K562 (cell line): ENCODE results near the gene FASN. TPM values are rescaled to one million over a fixed set of nuclear protein-coding genes. Genes with fewer than 3 reads are reported as not detected.

Experiments used
- ATAC-seq: fragments of 200-7000 bp; cut with Tn5 transposase; 3 replicates; pipeline ENCODE4 v1.9.1; 2020; ENCODE audit warnings: moderate library complexity
- BruUV-seq: library from RNA; stranded (reverse); fragments of 400-500 nt; replicated peaks from 2 replicates; lab custom pipeline; 2021; lab: Mats Ljungman, UMichigan
- CTCF ChIA-PET: fragments of 300-600 bp; formaldehyde crosslinking; extraction: SDS; loops from one replicate; lab custom pipeline; 2021; ENCODE audit warnings: low intra/inter-chr PET ratio; lab: Yijun Ruan, JAX
- POLR2A ChIA-PET: fragments of 300-600, 350-650 bp; sonication (Branson Sonifier 250); formaldehyde crosslinking; extraction: SDS; loops from one replicate; lab custom pipeline; 2021; ENCODE audit warnings: antibody characterized with exemption, inconsistent platforms; lab: Yijun Ruan, JAX
- DNase-seq, 4 experiments: peaks; one replicate each; pipeline versions ENCODE4 v3.0.0 to v3.0.0-alpha.2; 2011 to 2018; ENCODE audit warnings: low spot score in 3 of 4, mixed read lengths in 3 of 4; ENCODE audit errors: extremely low read depth in 1 of 4
- FAIRE-seq: peaks from 2 replicates; lab custom pipeline; 2011; peaks lifted over from hg19 to GRCh38; lab: Jason Lieb, UNC
- H2AFZ ChIP-seq: 2 replicates; pipeline ENCODE4 v1.6.0; 2011; ENCODE audit warnings: low read depth, low read length, control low read depth, inconsistent platforms
- H3K27ac ChIP-seq: fragments of 200-600 bp; 3 replicates; pipeline ENCODE4 v1.8.0; 2011; ENCODE audit warnings: low read depth, mild to moderate bottlenecking, control low read depth, inconsistent platforms, low read length, moderate library complexity, mixed read lengths; ENCODE audit errors: extremely low read depth
- H3K27me3 ChIP-seq, 2 experiments: fragments of 300-600 bp in 1 of 2; 2 replicates in 1 of 2; 3 replicates in 1 of 2; pipeline versions ENCODE4 v1.6.0 to v1.8.0; 2011; ENCODE audit warnings: inconsistent platforms in 2 of 2, low read length in 2 of 2, mild to moderate bottlenecking in 1 of 2, mixed read lengths in 1 of 2, moderate library complexity in 1 of 2; ENCODE audit not compliant: control insufficient read depth in 2 of 2, insufficient read depth in 2 of 2
- H3K36me3 ChIP-seq: fragments of 300-600 bp; 3 replicates; pipeline ENCODE4 v1.8.0; 2011; ENCODE audit warnings: mild to moderate bottlenecking, low read length, inconsistent platforms; ENCODE audit not compliant: control insufficient read depth, insufficient read depth
- H3K4me1 ChIP-seq, 2 experiments: fragments of 200-600 bp in 1 of 2; replicated peaks in 1 of 2; 2 replicates in 1 of 2; 3 replicates in 1 of 2; pipeline versions ENCODE4 v1.5.1 to v1.8.0; 2011; ENCODE audit warnings: inconsistent platforms in 2 of 2, low read length in 2 of 2, mild to moderate bottlenecking in 1 of 2, mixed read lengths in 1 of 2, moderate library complexity in 1 of 2; ENCODE audit not compliant: control insufficient read depth in 2 of 2, insufficient read depth in 2 of 2
- H3K4me2 ChIP-seq: 2 replicates; pipeline ENCODE4 v1.6.1; 2011; ENCODE audit warnings: low read length, control low read depth, inconsistent platforms, mixed read lengths; ENCODE audit not compliant: insufficient read depth
- H3K4me3 ChIP-seq: fragments of 200-600 bp; sonication (generic), shearing (Covaris generic); 2 replicates; pipeline ENCODE4 v1.5.1; 2016; ENCODE audit warnings: control low read depth, inconsistent platforms
- H3K79me2 ChIP-seq: fragments of 200-600 bp; 3 replicates; pipeline ENCODE4 v1.8.0; 2011; ENCODE audit warnings: low read length, inconsistent platforms; ENCODE audit not compliant: control insufficient read depth, insufficient read depth
- H3K9ac ChIP-seq, 2 experiments: 2 replicates each; pipeline versions ENCODE4 v1.6.0 to v1.6.1; 2011; ENCODE audit warnings: low read depth in 2 of 2, low read length in 2 of 2, control low read depth in 1 of 2, inconsistent platforms in 1 of 2, mild to moderate bottlenecking in 1 of 2, mixed read lengths in 1 of 2; ENCODE audit not compliant: insufficient read depth in 1 of 2
- H3K9me1 ChIP-seq: one replicate; pipeline ENCODE4 v1.6.0; 2011; ENCODE audit warnings: inconsistent platforms, mild to moderate bottlenecking, low read length, moderate library complexity; ENCODE audit not compliant: control insufficient read depth, insufficient read depth
- H3K9me3 ChIP-seq: replicated peaks from 2 replicates; pipeline ENCODE4 v1.5.1; 2011; ENCODE audit warnings: low read depth, low read length, inconsistent platforms; ENCODE audit not compliant: control insufficient read depth, insufficient read depth
- H4K20me1 ChIP-seq: replicated peaks from 2 replicates; pipeline ENCODE4 v1.6.1; 2011; ENCODE audit warnings: low read length, inconsistent platforms, mixed read lengths; ENCODE audit not compliant: control insufficient read depth, insufficient read depth
- CBFA2T2 ChIP-seq: fragments of 450-650 bp; conservative IDR thresholded peaks from 2 replicates; pipeline ENCODE4 v1.6.1; 2017; ENCODE audit warnings: mild to moderate bottlenecking
- GTF2E2 ChIP-seq: fragments of 200-800 bp; sonication (Bioruptor generic); IDR thresholded peaks from 2 replicates; pipeline ENCODE4 v1.6.1; 2016; ENCODE audit warnings: missing genetic modification characterization, missing compliant biosample characterization
- POLR2A ChIP-seq: fragments of 450-650 bp; conservative IDR thresholded peaks from 2 replicates; pipeline ENCODE4 v1.6.1; 2016
- SRF ChIP-seq, 2 experiments: fragments of 250-450, 450-650 bp in 1 of 2; sonication (Bioruptor Pico) in 1 of 2; sonication (generic) in 1 of 2; formaldehyde crosslinking; IDR thresholded peaks; 2 replicates each; pipeline versions ENCODE4 v1.5.0 to v1.5.1; 2020 to 2022; ENCODE audit warnings: mild to moderate bottlenecking in 1 of 2, missing genetic modification reagents in 1 of 2
- SUPT5H ChIP-seq: fragments of 450-650 bp; IDR thresholded peaks from 2 replicates; pipeline ENCODE4 v1.6.1; 2016
- ZC3H4 ChIP-seq: sonication (generic); formaldehyde crosslinking; IDR thresholded peaks from 2 replicates; pipeline ENCODE4 v1.9.0; 2021; ENCODE audit warnings: missing genetic modification reagents, borderline replicate concordance
- ZNF668 ChIP-seq: fragments of 250-450 bp; sonication (Bioruptor Pico); IDR thresholded peaks from 2 replicates; pipeline ENCODE4 v1.8.0; 2022; ENCODE audit warnings: mild to moderate bottlenecking, inconsistent platforms
- WGBS: fragments of 100-300 bp; shearing (Covaris generic); methylation state at CpG from one replicate; pipeline ENCODE4 v1.1.6; 2016; ENCODE audit warnings: low coverage, mixed read lengths; ENCODE audit not compliant: insufficient coverage; ENCODE audit errors: missing lambda C conversion rate; 5-methylcytosine and 5-hydroxymethylcytosine counted together
- in situ Hi-C: fragments of 300-500 bp; cut with MboI; formaldehyde crosslinking; loops from 4 replicates; pipeline ENCODE4 v1.15.0; 2018; ENCODE audit warnings: inconsistent platforms, mixed read lengths
- intact Hi-C: fragments of 100-400 bp; cut with micrococcal nuclease; formaldehyde crosslinking; loops from 2 replicates; pipeline ENCODE4 v1.14.2; 2022
- polyA plus RNA-seq, 8 experiments: library from polyadenylated mRNA; depleted of rRNA in 4 of 8; stranded (reverse) in 5 of 8; unstranded in 3 of 8; fragments of >200 nt; fragmentation: Nextera tagmentation in 2 of 8; fragmentation: Illumina TruSeq in 1 of 8; extraction: Ambion mirVana in 2 of 8; extraction: Trizol in 1 of 8; gene quantifications; 2 replicates each; pipeline versions ENCODE4 v1.2.1 to v1.2.3, GENCODE V29; 2011 to 2014; ENCODE audit warnings: inconsistent platforms in 1 of 8, missing spikeins in 1 of 8
- total RNA-seq, 7 experiments: library from RNA; depleted of rRNA in 6 of 7; stranded (reverse); fragments of >200 nt in 6 of 7; fragmentation: Illumina TruSeq in 2 of 7; extraction: Trizol in 2 of 7; gene quantifications; 2 replicates each; pipeline versions ENCODE4 v1.2.1 to v1.2.3, GENCODE V29; 2011 to 2021; ENCODE audit warnings: low replicate concordance in 1 of 7
- TF ChIP-seq, protein P1 (sequence below): fragments of 450-650 bp; IDR thresholded peaks from 2 replicates; pipeline ENCODE4 v1.6.1; 2016; ENCODE audit warnings: borderline replicate concordance
- TF ChIP-seq, protein P2 (sequence below), 2 experiments: fragments of 450-650 bp; conservative IDR thresholded peaks; 2 replicates each; pipeline ENCODE4 v1.6.1; 2017; ENCODE audit warnings: mild to moderate bottlenecking in 2 of 2, moderate library complexity in 2 of 2
- TF ChIP-seq, protein P3 (sequence below): fragments of 250-450 bp; sonication (Bioruptor Pico); IDR thresholded peaks from 2 replicates; pipeline ENCODE4 v1.5.0; 2020; ENCODE audit warnings: mild to moderate bottlenecking, borderline replicate concordance
- TF ChIP-seq, protein P4 (sequence below): sonication (generic); formaldehyde crosslinking; IDR thresholded peaks from 2 replicates; pipeline ENCODE4 v1.9.0; 2022; ENCODE audit warnings: mild to moderate bottlenecking, missing genetic modification reagents

Gene FASN
- total and polyA plus RNA-seq, 9 of the 15 experiments (the other 6 are each of a cell fraction or from before 2014, with no cell fraction given) = 0.15 to 663 (median 49.9) TPM

DNA sequence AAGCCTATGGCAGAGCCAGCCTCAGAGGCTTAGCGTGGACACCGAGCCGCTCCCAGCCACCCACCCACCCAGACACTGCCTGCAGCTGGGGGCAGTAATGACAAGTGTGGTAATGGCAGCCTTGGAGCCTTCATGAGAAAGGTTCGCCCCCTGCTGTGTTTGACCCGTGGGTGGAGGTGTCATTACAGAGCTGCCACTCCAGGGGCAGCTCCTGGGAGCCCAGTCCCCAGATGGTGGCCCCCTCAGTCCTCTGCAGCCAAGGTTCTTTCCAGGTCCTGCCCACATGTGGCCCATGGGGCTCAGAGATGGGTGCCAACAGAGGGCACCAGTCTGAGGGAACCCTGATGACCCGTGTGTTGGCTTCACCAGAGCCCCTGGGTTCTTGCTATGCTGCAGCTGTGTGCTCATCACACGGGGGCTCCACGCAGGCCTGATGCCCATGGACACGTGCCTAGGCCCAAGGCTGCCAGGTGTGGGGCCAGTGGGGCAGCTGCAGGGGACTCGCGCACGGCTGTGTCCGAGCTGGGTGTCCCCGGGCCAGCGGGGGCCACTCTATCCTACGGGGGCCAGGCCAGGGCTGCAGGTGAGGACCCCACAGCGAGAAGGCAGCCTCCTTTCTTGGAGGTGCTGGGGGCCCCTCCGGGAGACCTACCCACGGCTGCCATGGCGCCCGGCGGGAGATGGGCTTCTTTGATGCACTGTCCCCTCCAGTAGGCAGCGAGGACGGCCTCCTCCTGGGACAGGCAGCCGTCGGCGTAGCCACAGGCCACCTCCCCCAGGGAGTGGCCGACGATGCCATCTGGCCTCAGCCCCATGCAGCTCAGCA lies 8.1 kb downstream of the FASN start (continued):
- TF ChIP-seq GTF2E2 = no peak
- TF ChIP-seq SUPT5H = peak; percentile 18
- TF ChIP-seq, protein P1, sequence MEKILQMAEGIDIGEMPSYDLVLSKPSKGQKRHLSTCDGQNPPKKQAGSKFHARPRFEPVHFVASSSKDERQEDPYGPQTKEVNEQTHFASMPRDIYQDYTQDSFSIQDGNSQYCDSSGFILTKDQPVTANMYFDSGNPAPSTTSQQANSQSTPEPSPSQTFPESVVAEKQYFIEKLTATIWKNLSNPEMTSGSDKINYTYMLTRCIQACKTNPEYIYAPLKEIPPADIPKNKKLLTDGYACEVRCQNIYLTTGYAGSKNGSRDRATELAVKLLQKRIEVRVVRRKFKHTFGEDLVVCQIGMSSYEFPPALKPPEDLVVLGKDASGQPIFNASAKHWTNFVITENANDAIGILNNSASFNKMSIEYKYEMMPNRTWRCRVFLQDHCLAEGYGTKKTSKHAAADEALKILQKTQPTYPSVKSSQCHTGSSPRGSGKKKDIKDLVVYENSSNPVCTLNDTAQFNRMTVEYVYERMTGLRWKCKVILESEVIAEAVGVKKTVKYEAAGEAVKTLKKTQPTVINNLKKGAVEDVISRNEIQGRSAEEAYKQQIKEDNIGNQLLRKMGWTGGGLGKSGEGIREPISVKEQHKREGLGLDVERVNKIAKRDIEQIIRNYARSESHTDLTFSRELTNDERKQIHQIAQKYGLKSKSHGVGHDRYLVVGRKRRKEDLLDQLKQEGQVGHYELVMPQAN = no peak
- no peak for TF ChIP-seq SRF (CRISPR knock-in tag; IDR thresholded peaks at IDR 0.05)
- no peak for TF ChIP-seq ZNF668 (CRISPR knock-in tag)

DNA sequence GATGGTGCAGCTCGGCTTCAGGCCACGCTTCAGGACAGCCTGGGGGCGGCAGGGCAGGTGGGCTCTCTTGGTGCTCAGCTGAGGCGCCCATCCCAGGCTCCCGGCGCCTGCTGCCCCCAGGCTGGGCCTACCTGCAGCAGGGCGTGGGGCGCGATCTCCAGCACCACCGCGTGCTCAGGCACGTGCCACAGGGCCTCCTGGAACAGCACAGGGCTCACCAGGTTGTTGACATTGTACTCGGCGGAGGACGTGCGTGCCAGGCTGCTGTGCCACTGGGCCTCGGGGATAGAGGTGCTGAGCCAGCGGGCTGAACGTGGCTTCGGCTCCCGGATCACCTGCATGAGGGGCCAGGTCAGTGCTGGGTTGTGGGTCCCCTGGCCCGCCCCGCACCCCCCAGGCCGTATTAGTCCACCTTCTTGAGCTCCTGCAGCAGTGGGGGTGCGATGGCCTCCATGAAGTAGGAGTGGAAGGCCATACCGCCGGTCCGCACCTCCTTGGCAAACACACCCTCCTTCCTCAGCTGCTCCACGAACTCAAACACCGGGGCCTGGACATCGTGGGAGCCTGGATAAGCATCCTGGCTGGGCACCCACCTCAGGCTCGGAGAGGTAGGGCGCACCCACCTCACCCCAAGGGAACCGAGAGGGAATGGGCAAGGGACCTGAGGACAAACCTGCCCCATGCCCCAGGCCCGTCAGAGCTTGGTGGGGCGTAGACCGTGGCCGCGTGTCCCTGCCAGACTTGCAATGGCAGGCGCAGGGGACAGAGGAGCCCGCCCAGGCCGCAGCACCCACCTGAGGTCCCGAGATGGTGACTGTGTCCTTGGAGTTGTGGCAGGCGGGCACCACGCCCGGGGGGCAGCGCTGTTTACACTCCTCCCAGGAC lies 9.0 kb downstream of the FASN start:
- DNase-seq = no peak
- Histone ChIP-seq H2AFZ (no peak overlapping the region), H3K36me3 (peaks cover 100% of the 10 kb centered on the region; the same call in 2 of the 3 replicates), H3K9me3 (no peaks in the 10 kb centered on the region), H3K27me3 (no peaks in the 10 kb centered on the region), H3K9me1 (no peaks in the 10 kb centered on the region), H3K4me2 (no peak overlapping the region), H3K4me1 (peaks cover 0 to 63% of the 10 kb centered on the region in 2 experiments; a peak in 1 of 5 replicates), H3K79me2 (peaks cover 37% of the 10 kb centered on the region), H3K4me3 (no peak overlapping the region), H4K20me1 (peaks cover 23% of the 10 kb centered on the region), H3K9ac (no peak overlapping the region; a peak in 1 of 4 replicates), H3K27ac (no peak overlapping the region)
- intact Hi-C loops = no loop called here
- FAIRE-seq = no peak
- POLR2A ChIA-PET = interaction anchor here (0.5 to 5.9 kb wide), 6 partner anchors 8 to 450 kb away, joined by 3 to 52 read pairs (median 3); partner anchors contain the start of gene FASN
- CTCF ChIA-PET = no interaction called here
- no TSS peak for BruUV-seq
- WGBS = 93% methylated on average over 22 of the region's 47 CpGs
- in situ Hi-C loops = no loop called here
- no peak for ATAC-seq
- TF ChIP-seq, protein P2, sequence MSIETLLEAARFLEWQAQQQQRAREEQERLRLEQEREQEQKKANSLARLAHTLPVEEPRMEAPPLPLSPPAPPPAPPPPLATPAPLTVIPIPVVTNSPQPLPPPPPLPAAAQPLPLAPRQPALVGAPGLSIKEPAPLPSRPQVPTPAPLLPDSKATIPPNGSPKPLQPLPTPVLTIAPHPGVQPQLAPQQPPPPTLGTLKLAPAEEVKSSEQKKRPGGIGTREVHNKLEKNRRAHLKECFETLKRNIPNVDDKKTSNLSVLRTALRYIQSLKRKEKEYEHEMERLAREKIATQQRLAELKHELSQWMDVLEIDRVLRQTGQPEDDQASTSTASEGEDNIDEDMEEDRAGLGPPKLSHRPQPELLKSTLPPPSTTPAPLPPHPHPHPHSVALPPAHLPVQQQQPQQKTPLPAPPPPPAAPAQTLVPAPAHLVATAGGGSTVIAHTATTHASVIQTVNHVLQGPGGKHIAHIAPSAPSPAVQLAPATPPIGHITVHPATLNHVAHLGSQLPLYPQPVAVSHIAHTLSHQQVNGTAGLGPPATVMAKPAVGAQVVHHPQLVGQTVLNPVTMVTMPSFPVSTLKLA (conservative IDR thresholded peaks at IDR 0.05) = no peak
- no peak for TF ChIP-seq CBFA2T2
- TF ChIP-seq, protein P3, sequence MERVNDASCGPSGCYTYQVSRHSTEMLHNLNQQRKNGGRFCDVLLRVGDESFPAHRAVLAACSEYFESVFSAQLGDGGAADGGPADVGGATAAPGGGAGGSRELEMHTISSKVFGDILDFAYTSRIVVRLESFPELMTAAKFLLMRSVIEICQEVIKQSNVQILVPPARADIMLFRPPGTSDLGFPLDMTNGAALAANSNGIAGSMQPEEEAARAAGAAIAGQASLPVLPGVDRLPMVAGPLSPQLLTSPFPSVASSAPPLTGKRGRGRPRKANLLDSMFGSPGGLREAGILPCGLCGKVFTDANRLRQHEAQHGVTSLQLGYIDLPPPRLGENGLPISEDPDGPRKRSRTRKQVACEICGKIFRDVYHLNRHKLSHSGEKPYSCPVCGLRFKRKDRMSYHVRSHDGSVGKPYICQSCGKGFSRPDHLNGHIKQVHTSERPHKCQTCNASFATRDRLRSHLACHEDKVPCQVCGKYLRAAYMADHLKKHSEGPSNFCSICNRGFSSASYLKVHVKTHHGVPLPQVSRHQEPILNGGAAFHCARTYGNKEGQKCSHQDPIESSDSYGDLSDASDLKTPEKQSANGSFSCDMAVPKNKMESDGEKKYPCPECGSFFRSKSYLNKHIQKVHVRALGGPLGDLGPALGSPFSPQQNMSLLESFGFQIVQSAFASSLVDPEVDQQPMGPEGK (CRISPR knock-in tag) = no peak
- TF ChIP-seq POLR2A = peak; percentile 49; the same call in 1 of the 2 replicates
- TF ChIP-seq ZC3H4 = no peak
- TF ChIP-seq, protein P4, sequence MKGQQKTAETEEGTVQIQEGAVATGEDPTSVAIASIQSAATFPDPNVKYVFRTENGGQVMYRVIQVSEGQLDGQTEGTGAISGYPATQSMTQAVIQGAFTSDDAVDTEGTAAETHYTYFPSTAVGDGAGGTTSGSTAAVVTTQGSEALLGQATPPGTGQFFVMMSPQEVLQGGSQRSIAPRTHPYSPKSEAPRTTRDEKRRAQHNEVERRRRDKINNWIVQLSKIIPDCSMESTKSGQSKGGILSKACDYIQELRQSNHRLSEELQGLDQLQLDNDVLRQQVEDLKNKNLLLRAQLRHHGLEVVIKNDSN = no peak
